ENCODE data around the gene CSMD2.

- TF ChIP-seq CTCF (IDR thresholded peaks at IDR 0.05; ENCODE audit: low read depth, low read length) (no peak), EZH2phosphoT487 (IDR thresholded peaks at IDR 0.05; ENCODE audit: low read depth) (no peak)
Observed at GRCh38 chr1:34029954-34030353, 135.1 kb downstream of the CSMD2 start.
